NOMO-1 treated with DMSO at 0.1 percent for 48 hours (cell line): ENCODE data around the gene MYO7A.
A peak's percentile ranks its signal among the peaks of the same experiment; 100 is the strongest.

ENCODE experiments used
- DNase-seq: peaks from one replicate; lab custom pipeline; 2025; ENCODE audit not compliant: unreplicated experiment; lab: John Stamatoyannopoulos, UW

Gene MYO7A

DNA sequence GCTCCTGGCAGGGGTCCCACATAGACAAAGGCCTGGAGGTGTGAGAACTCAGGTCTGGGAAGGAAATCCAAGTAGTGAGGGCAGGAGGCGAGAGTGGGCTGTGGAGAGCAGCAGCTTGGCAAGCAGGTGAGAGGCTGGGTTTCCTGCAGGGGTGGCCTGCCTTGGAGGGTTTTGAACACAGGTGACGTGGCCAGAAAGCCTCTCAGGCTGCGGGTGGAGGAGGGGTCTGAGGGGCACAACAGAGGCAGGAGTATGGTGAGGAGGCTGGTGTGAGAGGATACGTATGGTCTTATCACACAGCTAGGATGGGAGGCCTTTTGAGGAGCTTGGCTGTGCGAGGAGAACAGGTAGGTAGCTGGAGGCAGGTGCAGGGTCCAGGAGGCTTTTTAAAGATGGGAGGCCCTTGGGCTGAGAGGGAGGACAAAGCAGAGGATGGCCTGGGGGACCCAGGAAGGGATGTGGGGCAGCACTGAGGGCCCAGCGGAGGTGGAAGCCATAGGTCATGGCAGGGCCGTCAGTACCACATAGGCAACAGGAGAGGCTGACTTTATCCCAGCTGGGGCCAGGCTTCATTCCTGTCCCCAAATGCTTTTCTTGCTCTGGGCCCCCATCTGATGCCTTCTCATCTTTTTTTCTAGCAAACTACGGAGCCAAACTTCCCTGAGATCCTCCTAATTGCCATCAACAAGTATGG, 84.4 kb downstream of the MYO7A start:
- no peak for DNase-seq

DNA sequence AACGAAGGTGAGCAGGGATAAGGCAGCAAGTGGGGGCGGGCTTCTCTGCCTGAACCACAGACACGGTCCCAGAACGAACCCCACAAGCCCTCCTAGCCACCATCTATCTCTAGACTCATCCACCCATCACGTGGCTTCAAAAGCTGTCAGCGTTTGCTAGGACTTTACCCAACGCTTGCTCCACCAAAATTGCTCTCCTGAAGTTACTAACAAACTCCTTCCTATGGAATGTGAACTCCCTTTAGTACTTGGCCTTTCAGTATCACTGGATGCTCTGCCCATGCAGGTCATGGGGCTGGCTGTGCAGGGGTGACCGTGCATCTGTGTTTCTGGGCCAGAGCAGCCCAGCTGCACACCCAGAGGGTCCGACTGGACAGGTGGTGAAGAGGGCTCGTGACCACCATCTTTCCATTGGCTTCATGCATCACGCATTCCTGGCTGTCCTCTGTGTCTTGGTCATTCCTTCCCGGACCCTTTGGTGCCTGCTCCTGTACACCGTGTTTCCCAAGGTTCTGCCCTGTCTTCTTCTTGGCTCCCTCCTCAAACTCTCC, 85.1 kb downstream of the MYO7A start:
- no peak for DNase-seq

DNA sequence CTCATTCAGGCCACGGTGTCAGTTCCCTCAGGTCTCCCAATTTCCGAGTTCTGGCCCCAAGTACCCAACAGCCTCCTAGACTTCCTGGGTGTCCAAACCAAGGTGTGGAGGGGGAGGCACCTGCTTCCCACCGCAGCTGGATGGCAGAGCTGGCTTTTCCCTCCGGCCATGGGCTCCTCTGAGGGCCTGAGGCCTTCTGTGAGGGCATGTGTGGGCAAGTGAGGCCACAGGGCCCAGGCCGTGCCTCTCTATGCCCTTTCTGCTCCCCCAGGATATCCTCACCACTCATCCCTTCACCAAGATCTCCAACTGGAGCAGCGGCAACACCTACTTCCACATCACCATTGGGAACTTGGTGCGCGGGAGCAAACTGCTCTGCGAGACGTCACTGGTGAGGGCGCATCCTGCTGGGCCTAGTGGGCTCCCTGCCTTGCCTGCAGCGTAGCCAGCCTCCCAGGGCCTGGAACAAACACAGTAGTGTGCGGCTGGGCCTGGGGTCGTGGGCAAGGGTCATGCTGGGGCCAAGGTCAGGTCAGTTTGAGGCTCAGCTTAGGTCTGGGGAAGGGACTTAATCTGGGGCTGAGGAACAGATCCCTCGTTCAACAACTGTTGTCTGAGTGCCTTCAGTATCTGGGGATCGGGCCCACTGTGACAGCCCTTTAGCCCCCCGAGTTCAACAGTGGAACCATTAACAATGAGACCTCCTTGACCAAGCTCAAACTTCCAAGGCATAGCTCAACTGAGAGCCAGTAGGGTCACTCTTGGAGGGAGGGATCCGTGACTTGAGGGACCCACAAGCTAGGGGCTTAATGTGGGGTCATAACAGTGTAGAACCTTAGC, 85.8 kb downstream of the MYO7A start:
- DNase-seq: no peak

DNA sequence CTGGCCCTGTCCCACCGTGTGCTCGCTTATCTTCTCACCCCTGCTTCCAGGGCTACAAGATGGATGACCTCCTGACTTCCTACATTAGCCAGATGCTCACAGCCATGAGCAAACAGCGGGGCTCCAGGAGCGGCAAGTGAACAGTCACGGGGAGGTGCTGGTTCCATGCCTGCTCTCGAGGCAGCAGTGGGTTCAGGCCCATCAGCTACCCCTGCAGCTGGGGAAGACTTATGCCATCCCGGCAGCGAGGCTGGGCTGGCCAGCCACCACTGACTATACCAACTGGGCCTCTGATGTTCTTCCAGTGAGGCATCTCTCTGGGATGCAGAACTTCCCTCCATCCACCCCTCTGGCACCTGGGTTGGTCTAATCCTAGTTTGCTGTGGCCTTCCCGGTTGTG, 86.5 kb downstream of the MYO7A start:
- no peak for DNase-seq

DNA sequence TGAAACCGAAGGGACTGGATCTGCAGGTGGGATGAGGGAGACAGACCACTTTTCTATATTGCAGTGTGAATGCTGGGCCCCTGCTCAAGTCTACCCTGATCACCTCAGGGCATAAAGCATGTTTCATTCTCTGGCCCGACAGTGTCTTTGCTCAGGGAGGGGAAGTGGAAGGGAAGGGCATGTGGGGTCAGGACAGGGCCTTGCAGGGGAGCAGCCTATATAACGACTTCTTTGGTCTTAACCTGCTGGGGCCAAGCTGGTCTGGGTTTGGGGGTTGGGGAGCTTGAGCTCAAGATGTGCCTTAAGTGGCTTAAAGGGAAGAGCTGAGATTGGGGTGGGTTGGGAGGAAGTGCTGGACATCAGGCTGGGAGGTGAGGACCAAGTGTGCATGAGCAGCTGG, 87.1 kb downstream of the MYO7A start:
- no peak for DNase-seq

DNA sequence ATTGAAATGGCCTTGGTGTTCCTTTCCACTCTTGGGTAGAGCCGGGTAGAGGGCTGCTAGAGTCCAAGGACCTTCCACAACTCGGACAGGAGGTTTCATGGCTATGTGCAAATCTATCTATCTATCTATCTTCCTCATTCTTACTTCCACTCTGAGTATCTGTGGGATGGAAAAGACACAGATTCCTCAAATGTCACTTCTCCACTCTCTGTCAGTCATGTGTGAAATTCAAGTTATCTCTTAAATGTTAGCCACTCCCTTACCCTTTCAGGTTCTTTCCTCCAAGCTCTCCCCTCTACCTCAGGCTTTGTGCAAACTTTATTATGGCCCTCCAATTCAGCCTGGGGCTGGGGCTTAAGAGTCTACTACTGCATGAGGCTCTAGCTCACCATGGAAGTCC, 89.1 kb downstream of the MYO7A start:
- DNase-seq: peak; percentile 16

DNA sequence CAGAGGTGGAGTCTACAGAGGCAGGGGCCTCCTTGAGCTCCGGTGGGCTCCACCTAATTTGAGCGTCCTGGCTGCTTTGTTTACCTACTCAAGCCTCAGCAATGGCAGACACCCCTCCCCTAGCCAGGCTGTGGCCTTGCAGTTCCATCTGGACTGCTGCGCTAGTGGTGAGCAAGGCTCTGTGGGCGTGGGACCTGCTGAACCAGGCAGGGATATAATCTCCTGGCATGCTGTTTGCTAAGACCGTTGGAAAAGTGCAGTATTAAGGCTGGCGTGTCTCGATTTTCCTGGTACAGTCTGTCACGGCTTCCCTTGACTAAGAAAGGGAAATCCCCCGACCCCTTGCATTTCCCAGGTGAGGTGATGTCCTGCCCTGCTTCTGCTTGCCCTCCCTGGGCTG, 95.8 kb downstream of the MYO7A start:
- no peak for DNase-seq

DNA sequence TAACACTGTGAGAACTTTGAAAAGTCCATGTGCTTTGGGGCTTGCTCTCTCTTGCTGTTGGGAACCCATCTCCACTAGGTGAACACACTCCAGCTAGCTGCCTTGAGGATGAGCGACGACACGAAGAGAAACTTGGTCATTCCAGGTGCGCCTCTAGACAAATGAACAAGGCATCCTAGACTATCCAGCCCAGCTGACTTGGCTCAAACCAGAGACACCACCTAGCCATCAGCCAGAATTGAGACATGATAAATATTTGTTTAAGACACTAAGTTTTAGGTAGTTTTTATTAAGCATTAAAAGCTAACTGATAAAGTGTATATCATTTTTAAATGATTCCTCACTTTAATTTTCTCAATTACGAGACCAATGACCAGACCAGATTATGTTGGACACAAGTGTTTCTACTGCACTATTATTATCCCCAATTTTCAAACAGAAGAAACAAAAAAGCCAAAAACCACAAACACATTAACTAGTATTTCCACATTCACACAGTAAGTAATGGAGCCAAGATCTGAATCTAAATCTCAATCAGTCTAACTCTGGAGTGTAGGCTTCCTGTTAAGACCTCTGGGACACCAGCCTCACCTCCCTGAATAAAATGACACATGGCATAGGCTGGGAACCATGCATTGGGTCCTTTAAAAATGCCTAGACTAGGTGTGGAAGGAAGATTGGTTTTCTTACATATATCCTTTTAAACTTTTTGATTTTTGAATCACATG, 103.0 kb downstream of the MYO7A start:
- DNase-seq: no peak

DNA sequence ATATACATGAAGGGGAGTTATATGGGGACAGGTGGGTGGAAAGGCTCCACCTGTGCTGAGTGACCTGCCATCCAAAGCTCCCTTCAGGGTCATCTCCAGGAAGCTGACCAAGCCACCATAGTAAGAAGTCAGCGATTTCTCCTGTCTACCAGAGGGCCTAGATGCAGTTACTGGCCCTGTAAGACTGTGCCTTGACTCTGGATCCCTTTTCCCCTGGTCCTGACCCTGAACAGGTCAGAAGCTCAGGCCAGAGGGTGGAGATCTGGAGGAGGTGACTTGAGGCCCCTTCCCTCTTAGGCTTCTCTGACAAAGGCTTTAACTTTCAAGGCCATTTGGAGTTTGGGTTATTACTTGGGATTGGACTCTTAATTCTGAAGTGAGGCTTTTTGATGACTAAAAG, 103.8 kb downstream of the MYO7A start:
- DNase-seq: no peak

DNA sequence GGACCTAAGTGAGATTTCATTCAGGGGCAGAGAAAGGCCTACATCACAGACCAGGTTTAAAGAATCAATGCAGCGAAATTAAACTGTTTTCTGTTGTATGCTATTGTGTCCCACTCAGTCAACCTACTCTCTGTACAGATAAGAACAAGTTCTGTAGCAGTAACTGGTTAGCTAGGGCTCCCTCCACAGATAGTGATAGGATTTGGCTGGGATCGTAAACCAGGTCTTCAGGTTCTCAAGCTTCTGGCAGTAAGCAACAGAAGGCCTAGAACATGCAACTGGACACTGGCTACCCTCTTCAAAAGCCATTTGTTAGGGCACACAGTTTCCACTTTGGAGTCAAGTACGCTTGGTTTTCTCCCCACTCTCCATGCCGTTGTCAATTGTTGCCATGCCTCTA, 104.2 kb downstream of the MYO7A start:
- DNase-seq: no peak

DNA sequence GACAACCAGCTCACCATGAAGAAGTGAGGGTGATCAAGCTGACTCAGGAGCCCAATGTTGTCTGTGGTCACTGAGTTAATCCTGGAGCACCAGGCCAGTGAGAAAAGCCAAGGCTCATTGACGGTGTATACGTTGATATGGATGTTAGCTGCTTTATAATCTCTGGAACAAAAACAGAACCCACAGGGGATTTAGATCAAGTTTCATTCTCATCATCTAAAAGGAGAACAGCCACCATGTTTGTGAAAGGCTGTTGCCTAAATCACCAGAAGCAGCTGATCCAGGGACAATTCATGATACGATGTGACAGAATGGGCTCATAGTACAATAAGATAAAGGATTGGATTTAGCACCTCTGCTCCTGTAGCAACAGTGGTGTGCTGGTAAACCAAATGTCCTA, 105.0 kb downstream of the MYO7A start:
- DNase-seq: no peak

DNA sequence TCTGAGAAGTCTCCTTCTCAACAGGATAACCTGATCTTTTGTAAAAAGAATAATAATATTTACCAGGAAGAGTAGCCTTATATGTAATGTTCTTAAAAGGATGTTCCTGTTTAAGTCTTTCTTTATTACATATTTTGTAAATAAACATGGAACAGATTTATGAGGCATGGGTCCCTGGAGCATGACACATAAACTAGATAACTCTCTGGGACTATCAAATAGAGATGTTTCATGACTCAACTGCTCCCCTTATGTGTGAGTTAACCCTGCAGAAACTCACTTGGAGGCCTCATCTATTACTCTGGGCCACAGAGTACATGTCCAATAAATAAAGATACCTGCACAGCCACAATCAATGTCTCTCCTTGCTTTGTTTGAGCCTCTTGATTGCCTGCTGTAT, 108.9 kb downstream of the MYO7A start:
- DNase-seq: no peak

DNA sequence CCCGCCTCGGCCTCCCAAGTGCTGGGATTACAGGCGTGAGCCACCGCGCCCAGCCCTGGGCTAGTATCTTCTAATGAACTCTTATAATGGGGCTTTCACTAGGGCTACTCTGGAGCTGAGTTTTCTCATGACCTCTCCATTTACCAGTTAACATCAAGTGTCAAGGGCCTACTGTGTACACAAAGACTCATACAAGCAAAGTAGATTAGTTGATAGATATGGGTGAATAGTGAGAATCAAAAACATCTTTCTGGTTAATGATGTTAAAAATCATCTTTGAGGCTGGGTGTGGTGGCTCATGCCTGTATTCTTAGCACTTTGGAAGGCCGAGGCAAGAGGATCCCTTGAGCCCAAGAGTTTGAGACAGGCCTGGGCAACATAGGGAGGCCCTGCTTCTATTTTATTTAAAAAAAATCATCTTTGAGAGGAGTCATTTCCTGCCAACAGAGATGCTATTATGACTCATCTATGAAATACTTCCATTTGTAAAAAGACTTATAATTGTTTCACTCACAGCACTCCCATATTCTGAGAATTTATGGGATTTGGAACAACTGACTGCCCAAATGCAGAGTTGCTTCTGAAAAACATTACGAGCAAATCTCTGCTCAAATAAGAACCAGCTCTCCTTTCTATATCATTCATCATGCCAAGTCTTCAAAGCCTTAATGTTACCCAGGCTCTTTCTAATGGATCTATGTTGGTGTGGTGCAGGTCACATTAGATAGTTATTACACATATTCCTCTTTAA, 116.4 kb downstream of the MYO7A start:
- no peak for DNase-seq

DNA sequence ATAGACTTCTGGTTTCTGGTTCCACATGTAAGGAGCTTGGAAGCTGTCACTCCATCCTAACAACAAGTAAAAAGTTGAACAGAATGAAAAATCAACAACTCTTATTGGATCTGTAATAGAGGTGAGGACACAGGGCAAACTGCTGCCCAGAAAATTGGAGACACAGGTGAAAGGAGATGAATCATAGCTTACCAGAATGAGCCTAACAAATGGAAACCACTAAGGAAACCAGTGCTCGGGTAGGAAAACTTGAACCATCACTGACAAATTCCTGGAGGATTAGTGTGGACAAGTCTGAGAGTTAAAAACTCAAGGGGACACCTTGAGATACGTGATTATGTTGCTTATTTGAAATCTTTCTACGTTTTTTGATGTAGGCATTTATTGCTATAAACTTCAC, 121.4 kb downstream of the MYO7A start:
- DNase-seq: no peak

DNA sequence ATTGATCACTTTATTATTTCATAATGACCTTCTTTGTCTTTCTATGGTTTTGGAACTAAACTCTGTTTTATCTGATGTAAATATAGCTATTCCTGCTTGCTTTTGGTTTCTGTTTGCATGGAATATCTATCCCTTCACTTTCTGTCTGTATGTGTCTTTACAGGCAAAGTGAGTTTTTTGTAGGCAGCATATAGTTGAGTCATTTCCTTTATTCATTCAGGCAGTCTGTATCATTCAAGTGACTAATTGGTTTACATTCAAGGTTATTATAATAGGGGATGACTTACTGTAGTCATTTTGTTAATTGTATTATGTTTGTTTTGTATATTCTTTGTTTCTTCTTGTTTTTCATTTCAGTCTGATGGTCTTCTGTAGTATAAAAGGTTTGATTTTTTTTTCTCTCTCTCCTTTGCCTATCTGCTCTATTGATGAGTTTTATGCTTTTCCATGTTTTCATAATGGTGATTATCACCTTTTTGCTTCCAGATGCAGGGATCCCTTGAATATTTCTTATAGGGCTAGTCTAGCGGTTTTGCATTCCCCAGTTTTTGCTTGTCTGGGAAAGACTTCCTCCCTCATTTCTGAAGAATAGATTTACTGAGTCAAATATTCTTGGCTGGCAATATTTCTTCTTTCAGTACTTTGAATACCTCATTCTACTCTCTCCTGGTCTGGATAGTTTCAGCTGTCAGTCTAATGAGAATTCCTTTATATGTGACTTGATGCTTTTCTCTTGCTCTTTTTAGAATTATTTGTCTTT, 123.0 kb downstream of the MYO7A start:
- no peak for DNase-seq

DNA sequence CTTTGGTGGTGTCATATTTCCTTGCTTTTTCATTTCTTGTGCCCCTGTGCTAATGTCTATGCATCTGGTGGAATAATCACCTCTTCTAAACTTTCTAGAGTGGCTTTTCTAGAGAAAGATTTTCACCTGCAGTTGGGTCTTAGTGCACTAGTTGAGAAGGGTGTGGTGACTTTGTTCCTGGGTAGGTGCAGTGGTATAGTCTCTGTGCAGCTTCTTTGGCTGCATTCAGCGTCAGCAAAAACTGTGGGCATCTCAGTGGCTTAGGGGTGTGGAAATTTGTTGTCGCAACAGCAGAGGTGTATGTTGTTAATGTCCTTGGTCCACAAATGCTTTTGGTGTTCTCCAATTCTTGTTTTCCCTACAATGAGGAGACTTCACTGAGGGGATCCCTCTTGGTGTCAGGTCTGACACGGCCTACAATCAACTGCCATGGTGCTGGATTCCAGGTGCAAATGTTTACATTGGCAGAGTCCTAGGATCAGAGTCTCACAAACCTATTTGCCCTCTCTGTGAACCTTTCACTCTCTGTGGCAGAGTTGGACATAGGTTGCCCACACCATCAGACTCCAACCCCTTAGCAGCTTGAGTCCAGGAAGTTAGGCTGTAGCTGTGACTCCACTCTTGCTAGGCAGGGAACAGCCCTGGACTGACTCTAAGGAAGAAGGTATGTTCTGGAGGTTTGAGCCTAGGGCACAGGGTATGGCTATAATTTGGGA, 124.7 kb downstream of the MYO7A start:
- no peak for DNase-seq

DNA sequence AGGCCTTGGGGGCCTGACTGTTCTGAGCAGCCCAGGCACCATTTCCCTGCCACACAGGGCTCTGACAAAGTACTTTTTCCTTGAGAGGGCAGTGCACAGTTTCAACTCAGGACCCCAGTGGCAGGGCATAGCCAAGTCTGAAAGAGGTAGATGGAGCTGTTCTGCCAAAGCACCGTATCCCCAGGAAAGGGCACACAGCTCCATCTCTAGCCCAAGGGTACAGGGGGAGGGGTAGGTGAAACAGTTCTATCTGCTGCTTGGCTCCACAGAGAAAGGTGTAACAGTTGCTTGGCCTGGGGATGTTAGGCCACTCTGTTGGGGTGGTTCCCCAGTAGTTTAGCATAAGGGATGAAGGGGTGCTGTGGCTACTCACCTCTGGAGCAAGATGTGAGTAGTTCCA, 125.6 kb downstream of the MYO7A start:
- no peak for DNase-seq

DNA sequence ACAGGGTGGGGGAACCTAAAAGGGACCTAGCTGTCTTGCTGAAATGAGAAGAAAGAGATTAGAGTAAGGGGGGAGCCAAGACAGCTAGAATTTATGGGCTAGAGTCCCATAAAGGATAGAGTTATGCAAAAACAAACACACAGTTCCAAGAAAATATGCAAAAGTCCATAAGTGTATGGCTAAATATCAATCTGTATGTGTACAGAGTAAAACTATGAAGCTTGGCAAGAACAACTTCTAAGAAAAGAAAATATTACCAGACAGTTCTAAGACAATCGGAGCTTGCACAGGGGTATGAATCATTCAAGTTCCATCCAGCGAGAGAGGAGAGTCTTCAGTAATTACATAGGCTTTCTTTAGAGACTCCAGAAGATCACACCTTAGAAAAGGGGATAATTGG, 131.6 kb downstream of the MYO7A start:
- DNase-seq: no peak

DNA sequence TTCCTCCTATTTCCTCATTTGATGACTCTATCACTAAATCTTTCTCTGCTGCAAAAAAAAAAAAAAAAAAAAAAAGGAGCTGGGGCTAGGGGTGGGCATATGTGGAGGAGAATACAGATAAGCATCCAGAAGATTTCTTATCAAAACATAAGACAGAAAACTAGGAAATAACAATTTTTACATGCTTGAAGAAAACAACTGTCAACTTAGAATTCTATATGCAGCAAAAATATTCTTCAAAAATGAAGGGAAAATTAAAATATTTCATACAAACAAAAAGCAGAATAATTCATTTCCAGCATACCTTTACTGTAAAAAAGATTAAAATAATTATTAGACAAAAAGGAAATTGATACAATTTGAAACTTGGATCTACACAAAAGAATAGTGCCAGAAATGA, 134.8 kb downstream of the MYO7A start:
- DNase-seq: no peak
